Measurements from ENCODE around the gene TNRC6A. TPM values are rescaled to one million over a fixed set of nuclear protein-coding genes. Genes with fewer than 3 reads are reported as not detected.

The TNRC6A gene
- total and polyA plus RNA-seq, 12 donors: 32.0 to 83.3 (median 54.0) TPM

DNA sequence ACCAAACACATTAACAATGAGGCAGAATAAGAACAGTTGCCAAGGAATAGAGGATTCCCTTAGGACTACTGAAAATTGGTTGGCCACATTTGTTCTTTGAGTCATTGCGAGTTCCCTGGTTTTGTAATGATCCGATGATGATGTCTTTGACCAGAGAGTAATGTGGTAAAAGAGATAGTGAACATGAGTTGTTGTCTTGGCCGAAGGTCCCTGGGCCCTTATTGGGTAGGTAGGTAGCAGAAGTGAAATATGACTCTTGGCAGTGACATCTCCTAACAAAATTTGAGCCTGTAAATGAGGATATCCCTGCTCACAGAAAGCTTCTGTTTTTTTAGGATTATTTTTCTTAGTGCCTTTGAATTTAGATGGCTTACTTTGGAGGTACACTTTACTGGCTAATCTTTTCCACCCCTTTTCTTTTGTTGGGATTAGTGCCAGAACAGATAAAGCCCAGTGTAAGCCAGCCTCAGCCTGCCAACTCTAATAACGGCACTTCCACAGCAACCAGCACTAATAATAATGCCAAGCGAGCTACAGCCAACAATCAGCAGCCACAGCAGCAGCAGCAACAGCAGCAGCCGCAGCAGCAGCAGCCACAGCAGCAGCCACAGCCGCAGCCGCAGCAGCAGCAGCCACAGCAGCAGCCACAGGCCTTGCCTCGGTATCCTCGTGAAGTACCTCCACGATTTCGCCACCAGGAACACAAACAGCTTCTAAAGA lies 47.2 kb downstream of the TNRC6A start:
- WGBS, 4 donors: 37 to 49% (median 43%) methylated on average over 12 of the region's 12 CpGs
- Histone ChIP-seq H3K36me3 (replicated peaks in 1 of 2) (peaks cover 0 to 33% of the 10 kb centered on the region in 2 donors), H3K27ac (peak overlapping the region; percentile 19 to 78 (median 70)), H3K4me3 (no peak overlapping the region), H3K27me3 (no peaks in the 10 kb centered on the region), H3K4me1 (replicated peaks in 1 of 2) (peaks cover 47 to 66% of the 10 kb centered on the region in 2 donors), H3K9me3 (replicated peaks in 1 of 3) (no peaks in the 10 kb centered on the region)
- peak; percentile 43 to 85 (median 73) for DNase-seq
- TF ChIP-seq POLR2A (IDR thresholded peaks at IDR 0.05): peak in 1 of 2 donors; percentile 34
- TF ChIP-seq, protein P1, sequence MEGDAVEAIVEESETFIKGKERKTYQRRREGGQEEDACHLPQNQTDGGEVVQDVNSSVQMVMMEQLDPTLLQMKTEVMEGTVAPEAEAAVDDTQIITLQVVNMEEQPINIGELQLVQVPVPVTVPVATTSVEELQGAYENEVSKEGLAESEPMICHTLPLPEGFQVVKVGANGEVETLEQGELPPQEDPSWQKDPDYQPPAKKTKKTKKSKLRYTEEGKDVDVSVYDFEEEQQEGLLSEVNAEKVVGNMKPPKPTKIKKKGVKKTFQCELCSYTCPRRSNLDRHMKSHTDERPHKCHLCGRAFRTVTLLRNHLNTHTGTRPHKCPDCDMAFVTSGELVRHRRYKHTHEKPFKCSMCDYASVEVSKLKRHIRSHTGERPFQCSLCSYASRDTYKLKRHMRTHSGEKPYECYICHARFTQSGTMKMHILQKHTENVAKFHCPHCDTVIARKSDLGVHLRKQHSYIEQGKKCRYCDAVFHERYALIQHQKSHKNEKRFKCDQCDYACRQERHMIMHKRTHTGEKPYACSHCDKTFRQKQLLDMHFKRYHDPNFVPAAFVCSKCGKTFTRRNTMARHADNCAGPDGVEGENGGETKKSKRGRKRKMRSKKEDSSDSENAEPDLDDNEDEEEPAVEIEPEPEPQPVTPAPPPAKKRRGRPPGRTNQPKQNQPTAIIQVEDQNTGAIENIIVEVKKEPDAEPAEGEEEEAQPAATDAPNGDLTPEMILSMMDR (IDR thresholded peaks at IDR 0.05): no peak
- intact Hi-C loops (cut with DNase I): no loop called here

- WGBS, 4 donors: 28 to 47% (median 35%) methylated on average over 1 of the region's 1 CpG
- Histone ChIP-seq H3K4me3 (no peak overlapping the region), H3K9me3 (replicated peaks in 1 of 3) (no peaks in the 10 kb centered on the region), H3K4me1 (replicated peaks in 1 of 2) (peaks cover 43 to 57% of the 10 kb centered on the region in 2 donors), H3K36me3 (replicated peaks in 1 of 2) (peaks cover 0 to 53% of the 10 kb centered on the region in 2 donors), H3K27ac (peak overlapping the region in 2 of 5 donors; percentile 70 to 78), H3K27me3 (no peaks in the 10 kb centered on the region)
- DNase-seq: no peak
- TF ChIP-seq, protein P1 (IDR thresholded peaks at IDR 0.05): no peak
- no peak for TF ChIP-seq POLR2A (IDR thresholded peaks at IDR 0.05)
- intact Hi-C loops (cut with DNase I): no loop called here
Observed at GRCh38 chr16:24778671-24779070, 49.2 kb downstream of the TNRC6A start.

DNA sequence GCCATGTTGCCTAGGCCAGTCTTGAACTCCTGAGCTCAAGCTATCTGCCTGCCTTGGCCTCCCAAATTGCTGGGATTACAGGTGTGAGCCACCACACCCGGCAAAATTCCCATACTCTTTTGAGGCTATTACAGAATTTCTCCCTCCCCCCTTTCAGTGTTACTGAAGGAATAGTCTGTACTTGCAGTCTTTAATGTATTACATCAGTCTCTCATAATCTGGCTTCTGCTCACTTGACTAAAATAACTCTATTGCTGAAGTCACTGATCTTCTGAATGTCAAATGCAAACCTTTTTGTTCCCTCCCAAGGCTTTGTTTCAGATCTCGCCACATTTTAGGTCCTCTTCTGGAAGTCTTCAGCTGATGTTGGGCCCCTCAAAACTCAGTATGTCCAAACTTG lies 51.8 kb downstream of the TNRC6A start:
- no peaks in the 10 kb centered on the region for H3K9me3 ChIP-seq (replicated peaks in 1 of 3)
- H3K36me3 ChIP-seq (replicated peaks in 1 of 2): peaks cover 0 to 61% of the 10 kb centered on the region in 2 donors
- intact Hi-C loops (cut with DNase I): no loop called here
- DNase-seq: no peak
- H3K27me3 ChIP-seq: no peaks in the 10 kb centered on the region
- TF ChIP-seq, protein P1 (IDR thresholded peaks at IDR 0.05): no peak
- no peak for TF ChIP-seq POLR2A (IDR thresholded peaks at IDR 0.05)
- 88 to 100% (median 94%) methylated on average over 2 of the region's 2 CpGs for WGBS, 4 donors
- no peak overlapping the region for H3K27ac ChIP-seq
- no peak overlapping the region for H3K4me3 ChIP-seq
- peaks cover 24 to 49% of the 10 kb centered on the region in 2 donors for H3K4me1 ChIP-seq (replicated peaks in 1 of 2)

- Histone ChIP-seq H3K36me3 (replicated peaks in 1 of 2) (peaks cover 0 to 62% of the 10 kb centered on the region in 2 donors), H3K4me3 (no peak overlapping the region), H3K27me3 (no peaks in the 10 kb centered on the region), H3K9me3 (replicated peaks in 1 of 3) (no peaks in the 10 kb centered on the region), H3K4me1 (replicated peaks in 1 of 2) (peaks cover 0 to 21% of the 10 kb centered on the region in 2 donors), H3K27ac (no peak overlapping the region)
- no peak for DNase-seq
- 92 to 97% (median 95%) methylated on average over 3 of the region's 3 CpGs for WGBS, 4 donors
- intact Hi-C loops (cut with DNase I): no loop called here
- TF ChIP-seq, protein P1 (IDR thresholded peaks at IDR 0.05): no peak
- TF ChIP-seq POLR2A (IDR thresholded peaks at IDR 0.05): no peak
Observed at GRCh38 chr16:24784121-24784520, 54.7 kb downstream of the TNRC6A start.

All from adrenal gland (tissue), 12 donors.